UCSD-AML1 (cell line): ENCODE measurements around the gene CD200R1L.
A peak's percentile ranks its signal among the peaks of the same experiment; 100 is the strongest.

Experiments used
- DNase-seq: peaks from one replicate; lab custom pipeline; 2025; ENCODE audit not compliant: unreplicated experiment; lab: John Stamatoyannopoulos, UW

Gene CD200R1L

DNA sequence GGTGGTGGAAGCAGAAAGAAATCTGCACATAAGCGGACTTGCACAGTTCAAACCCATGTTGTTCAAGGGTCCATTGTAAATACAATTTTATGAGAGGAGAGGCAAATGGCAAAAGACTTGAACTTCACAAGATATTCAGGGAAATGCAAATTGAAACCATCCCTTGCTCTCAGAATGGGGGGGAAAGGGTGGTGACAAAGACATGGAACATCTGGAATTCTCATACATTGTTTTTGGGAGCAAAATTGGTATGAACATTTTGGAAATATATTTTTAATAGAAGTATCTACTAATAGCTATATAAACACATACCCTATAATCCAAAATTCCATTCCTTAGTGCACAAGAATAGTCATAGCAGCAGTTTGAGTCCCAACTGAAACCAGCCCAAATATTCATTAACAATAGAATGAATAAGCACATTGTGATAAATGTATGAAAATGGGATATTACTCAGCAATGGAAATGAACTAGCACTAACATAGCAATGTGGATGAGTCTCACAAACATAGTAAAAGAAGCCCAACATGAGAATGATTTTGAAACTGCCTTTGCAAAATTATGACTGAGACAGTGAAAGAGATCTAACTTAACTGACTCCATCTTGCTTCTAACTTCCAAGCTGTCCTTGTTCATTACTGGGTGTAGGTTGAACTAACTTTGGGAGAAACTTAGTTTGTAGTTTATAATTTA lies 77.2 kb downstream of the CD200R1L start:
- DNase-seq, result no peak

DNA sequence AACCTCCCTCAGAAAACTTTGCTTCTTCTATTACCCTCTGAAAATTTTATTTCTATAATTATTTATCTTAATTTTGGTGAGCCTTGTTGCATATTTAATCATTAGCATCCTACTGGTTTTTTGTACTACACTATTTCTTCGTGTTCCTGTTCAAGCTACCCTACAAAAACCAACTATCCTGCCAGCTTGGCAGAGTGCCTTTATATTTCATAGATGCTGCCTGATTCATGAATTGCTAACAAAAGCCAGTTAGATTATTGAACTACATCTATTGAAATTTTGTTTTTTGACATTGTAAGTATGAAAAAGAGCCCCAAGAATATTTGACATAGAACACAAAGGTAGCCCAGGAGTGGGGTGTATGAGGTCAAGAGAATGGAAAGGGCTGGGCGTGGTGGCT lies 78.9 kb downstream of the CD200R1L start:
- no peak for DNase-seq

DNA sequence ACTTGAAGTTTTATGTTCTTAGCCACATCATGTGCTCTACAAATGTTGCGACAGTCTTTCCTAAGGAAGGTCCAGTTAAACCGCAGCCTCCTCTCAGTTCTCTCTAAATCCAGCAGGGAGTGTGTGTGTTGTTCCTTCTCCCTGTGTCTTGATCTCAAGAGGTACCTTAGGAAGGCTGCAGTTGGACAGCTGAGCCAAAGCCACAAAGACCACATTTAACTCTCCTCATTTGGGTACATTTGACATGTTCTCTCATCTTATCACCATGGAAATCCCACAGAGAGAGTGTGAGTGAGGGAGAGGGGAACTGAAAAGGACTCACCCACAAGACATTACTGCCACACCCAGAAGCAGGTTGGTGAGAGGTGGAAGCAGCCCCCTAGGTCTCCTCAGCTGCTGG lies 79.5 kb downstream of the CD200R1L start:
- peak; percentile 24 for DNase-seq
